ENCODE measurements around the gene SCGN. TPM values are rescaled to one million over a fixed set of nuclear protein-coding genes. Genes with fewer than 3 reads are reported as not detected.

The SCGN gene
- polyA plus RNA-seq, 1 experiment: not detected

DNA sequence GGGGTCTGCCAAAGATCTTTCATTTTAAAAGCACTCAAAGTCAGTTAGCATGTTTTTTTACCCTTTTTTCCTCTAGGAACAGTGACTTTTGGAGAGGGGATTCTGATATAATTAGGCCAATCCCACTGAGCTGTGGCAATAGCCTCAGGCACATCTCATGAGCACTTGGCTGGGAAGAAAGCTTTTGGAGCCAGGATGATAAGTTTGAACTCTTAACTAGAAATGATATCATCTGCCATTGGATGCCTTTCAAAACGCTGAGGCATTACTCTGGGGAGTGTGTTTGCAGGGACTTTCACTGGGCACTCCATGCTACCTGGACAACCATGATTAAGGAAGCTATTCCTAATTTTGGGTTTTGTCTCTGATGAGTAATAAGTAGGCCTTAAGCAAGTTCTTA is 3.7 kb downstream of the SCGN start:
- TF ChIP-seq, protein P1, sequence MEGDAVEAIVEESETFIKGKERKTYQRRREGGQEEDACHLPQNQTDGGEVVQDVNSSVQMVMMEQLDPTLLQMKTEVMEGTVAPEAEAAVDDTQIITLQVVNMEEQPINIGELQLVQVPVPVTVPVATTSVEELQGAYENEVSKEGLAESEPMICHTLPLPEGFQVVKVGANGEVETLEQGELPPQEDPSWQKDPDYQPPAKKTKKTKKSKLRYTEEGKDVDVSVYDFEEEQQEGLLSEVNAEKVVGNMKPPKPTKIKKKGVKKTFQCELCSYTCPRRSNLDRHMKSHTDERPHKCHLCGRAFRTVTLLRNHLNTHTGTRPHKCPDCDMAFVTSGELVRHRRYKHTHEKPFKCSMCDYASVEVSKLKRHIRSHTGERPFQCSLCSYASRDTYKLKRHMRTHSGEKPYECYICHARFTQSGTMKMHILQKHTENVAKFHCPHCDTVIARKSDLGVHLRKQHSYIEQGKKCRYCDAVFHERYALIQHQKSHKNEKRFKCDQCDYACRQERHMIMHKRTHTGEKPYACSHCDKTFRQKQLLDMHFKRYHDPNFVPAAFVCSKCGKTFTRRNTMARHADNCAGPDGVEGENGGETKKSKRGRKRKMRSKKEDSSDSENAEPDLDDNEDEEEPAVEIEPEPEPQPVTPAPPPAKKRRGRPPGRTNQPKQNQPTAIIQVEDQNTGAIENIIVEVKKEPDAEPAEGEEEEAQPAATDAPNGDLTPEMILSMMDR (IDR thresholded peaks at IDR 0.05; ENCODE audit: insufficient read depth, low read depth, low read length): no peak
- H3K27me3 ChIP-seq (ENCODE audit: control insufficient read depth, insufficient read depth, low read length): no peaks in the 10 kb centered on the region
- H3K4me3 ChIP-seq (ENCODE audit: low read depth, low read length): no peak overlapping the region
- no peak for DNase-seq (ENCODE audit: low read depth)
- H3K36me3 ChIP-seq (ENCODE audit: control insufficient read depth, insufficient read depth, low read length): no peaks in the 10 kb centered on the region
- ChIA-PET POLR2A (no interaction called here), CTCF (no interaction called here)

DNA sequence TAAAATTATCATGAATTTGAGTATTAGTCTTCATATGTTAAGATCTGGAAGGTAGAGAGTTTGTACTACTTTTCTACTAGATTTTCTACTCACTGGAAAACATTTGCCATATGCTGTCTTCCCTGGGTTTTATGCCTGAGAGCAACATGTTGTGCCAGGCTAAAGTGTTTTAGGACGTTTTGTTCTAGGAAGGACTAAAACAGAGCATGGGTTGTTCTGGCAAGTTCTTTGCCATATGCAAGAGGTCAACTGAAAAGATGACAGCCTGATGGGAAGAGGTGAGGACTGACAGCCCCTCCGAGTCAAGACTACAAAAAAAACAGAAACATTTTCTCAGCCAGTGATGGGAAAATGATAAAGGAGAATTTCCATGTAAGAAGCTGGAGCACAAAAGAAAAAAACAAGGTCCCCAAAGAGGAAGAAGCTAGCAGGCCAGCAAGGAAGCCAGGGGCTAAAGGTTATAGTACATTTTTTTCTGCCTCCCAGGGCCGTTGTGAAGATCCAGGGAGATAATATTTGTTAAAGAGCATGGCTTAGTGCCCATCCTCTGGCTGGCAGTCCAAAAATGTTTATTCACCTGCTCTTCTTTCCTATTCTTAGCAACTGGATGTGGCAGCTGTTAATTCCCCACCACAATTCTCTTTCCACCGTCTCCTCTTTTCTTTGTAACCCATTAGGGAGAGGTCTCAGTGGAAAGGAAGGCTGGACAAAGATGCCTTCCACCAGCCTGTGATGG is 7.8 kb downstream of the SCGN start:
- no peaks in the 10 kb centered on the region for H3K27me3 ChIP-seq (ENCODE audit: control insufficient read depth, insufficient read depth, low read length)
- DNase-seq (ENCODE audit: low read depth): no peak
- TF ChIP-seq, protein P1 (IDR thresholded peaks at IDR 0.05; ENCODE audit: insufficient read depth, low read depth, low read length): no peak
- H3K4me3 ChIP-seq (ENCODE audit: low read depth, low read length): no peak overlapping the region
- ChIA-PET POLR2A (no interaction called here), CTCF (no interaction called here)
- no peaks in the 10 kb centered on the region for H3K36me3 ChIP-seq (ENCODE audit: control insufficient read depth, insufficient read depth, low read length)

- ChIA-PET POLR2A (no interaction called here), CTCF (no interaction called here)
- TF ChIP-seq, protein P1 (IDR thresholded peaks at IDR 0.05; ENCODE audit: insufficient read depth, low read depth, low read length): no peak
- Histone ChIP-seq H3K27me3 (ENCODE audit: control insufficient read depth, insufficient read depth, low read length) (no peaks in the 10 kb centered on the region), H3K4me3 (ENCODE audit: low read depth, low read length) (no peak overlapping the region), H3K36me3 (ENCODE audit: control insufficient read depth, insufficient read depth, low read length) (no peaks in the 10 kb centered on the region)
- peak; percentile 9 for DNase-seq (ENCODE audit: low read depth)
These were observed 8.5 kb downstream of the SCGN start for GRCh38 chr6:25660512-25660911.

DNA sequence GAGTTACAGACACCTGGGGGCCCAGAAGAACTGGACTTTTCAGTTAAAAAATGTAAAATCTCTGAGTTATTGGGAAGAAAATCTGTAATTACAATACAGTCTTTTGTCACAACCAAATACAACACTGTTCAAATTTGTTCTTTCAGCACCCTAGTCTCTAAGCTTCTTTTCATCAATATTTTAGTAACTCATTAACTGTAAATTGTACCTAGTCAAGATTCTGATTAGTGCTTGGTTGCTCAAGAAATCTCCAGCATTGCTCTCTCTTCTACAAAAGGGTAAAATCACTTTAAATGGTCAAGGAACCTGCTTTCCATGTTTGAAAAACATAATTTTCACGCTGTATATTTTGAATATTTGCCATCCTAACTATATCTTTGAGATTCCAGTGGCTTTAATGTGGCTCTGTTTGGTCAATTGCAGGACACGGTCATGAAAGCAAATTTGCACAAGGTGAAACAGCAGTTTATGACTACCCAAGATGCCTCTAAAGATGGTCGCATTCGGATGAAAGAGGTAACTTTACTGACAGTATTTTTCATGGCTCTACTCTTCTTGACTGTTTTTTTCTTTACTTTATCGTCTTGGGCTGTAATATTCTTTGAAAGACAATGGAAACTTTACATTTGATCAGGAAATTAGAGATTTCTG is 9.2 kb downstream of the SCGN start:
- H3K27me3 ChIP-seq (ENCODE audit: control insufficient read depth, insufficient read depth, low read length): no peaks in the 10 kb centered on the region
- no peak overlapping the region for H3K4me3 ChIP-seq (ENCODE audit: low read depth, low read length)
- no peak for DNase-seq (ENCODE audit: low read depth)
- no peaks in the 10 kb centered on the region for H3K36me3 ChIP-seq (ENCODE audit: control insufficient read depth, insufficient read depth, low read length)
- CTCF ChIA-PET: interaction anchor here (0.6 to 1.0 kb wide), 2 partner anchors 12 to 804 kb away, joined by 3 read pairs; no protein-coding TSS in a partner anchor
- POLR2A ChIA-PET: no interaction called here
- TF ChIP-seq, protein P1 (IDR thresholded peaks at IDR 0.05; ENCODE audit: insufficient read depth, low read depth, low read length): no peak

DNA sequence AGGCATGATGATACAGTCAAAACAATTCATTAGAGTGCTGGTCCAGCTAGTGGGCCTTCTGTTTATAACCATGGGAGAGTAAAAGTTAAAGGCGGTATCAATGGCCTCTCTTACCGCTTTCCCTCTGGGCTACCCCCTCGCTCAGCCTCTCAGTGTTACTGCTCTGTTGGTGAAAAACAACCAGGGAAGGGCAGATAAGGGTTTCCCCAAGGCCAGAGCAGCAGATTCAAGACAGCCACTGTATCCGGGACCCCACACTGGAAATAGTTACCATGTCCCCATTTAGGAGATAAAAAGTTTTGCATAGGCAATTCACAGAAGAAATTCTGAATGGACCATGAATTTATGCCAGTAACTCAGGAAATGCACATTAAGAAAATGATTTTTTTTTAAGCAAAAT is 13.4 kb downstream of the SCGN start:
- POLR2A ChIA-PET: no interaction called here
- DNase-seq (ENCODE audit: low read depth): no peak
- H3K4me3 ChIP-seq (ENCODE audit: low read depth, low read length): no peak overlapping the region
- CTCF ChIA-PET: no interaction called here
- TF ChIP-seq, protein P1 (IDR thresholded peaks at IDR 0.05; ENCODE audit: insufficient read depth, low read depth, low read length): no peak
- H3K36me3 ChIP-seq (ENCODE audit: control insufficient read depth, insufficient read depth, low read length): no peaks in the 10 kb centered on the region
- H3K27me3 ChIP-seq (ENCODE audit: control insufficient read depth, insufficient read depth, low read length): no peaks in the 10 kb centered on the region
